HG03066 (cell line): ENCODE data around the gene VIPR2.
"Not testable (repeated sequence)": the region's sequence is repeated elsewhere in the genome, so short reads cannot be mapped to it uniquely, and the experiment has no call there.

ENCODE experiments used
- ATAC-seq: cut with Tn5 transposase; IDR thresholded peaks from one replicate; pipeline ENCODE4 v1.9.1; 2021; ENCODE audit warnings: low read depth; ENCODE audit not compliant: unreplicated experiment

Gene VIPR2

DNA sequence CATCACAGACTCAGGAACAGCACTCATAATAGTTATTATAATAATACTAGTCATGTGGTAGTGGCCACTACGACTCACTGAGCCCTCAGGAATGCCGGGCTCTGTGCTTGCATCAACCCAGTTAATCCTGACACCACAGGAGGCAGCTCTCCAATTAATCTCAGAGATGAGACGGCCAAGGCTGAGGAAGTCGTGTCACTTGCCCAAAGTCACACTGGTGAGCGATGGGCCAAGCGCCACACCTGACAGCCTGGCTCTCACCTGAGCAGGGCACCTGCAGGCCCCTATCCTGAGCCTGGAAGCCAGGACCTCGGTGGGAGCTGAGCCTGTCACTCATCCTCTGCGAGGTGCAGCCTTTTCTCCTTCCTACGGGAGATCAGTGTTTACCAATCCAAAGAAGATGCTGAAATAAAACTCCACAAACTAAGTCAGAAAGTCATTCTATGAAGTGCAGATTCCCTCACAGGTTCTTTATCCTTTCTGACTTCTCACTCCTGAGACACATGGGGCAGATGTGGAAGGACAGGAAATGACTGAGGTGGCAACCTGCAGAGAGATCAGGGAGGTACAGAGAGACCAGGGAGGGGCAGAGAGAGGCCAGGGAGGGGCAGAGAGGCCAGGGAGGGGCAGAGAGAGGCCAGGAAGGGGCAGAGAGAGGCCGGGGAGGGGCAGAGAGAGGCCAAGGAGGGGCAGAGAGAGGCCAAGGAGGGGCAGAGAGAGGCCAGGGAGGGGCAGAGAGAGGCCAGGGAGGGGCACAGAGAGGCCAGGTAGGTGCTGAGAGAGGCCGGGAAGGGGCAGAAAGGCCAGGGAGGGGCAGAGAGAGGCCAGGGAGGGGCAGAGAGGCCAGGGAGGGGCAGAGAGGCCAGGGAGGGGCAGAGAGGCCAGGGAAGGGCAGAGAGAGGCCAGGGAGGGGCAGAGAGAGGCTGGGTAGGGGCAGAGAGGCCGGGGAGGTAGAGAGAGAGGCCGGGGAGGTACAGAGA, 38.5 kb downstream of the VIPR2 start:
- no peak for ATAC-seq

- no peak for ATAC-seq
Measured at GRCh38 chr7:159105066-159105780, 39.4 kb downstream of the VIPR2 start.

- ATAC-seq: no peak
Measured at GRCh38 chr7:159104188-159104920, 40.3 kb downstream of the VIPR2 start.

- no peak for ATAC-seq
Measured at GRCh38 chr7:159103382-159104187, 41.1 kb downstream of the VIPR2 start.

DNA sequence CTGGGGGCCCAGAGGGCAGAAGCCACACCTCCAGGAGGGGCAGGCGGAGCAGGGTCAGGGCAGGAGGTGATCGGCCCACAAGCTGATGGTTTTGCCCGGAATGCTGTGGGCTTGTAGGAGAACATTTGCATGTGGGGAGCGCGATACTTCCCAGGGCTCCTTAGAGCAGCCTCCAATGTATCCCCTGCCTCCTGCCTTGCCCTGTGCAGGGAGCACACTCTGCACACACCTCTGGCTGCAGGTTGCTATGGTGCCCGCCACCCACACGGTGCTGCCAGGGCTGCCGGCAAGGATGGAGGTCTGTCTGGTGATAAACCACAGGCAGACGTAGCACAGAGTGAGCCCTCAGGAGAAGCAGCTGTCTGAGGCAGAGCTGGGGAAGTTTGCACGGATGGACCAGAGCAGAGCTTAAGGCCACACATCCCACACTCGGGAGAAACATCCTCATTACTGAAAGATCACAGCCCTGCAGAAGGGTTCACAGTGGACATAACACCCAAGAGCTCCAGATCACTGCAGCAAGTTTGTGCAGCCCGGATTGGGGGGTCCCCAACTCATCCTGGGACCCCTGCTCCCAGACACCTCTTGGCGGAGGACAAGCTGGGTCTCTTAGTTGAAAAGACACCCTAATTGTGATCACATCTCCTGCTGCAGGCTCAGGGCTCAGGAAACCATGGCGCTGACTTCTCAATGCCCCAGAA, 41.8 kb downstream of the VIPR2 start:
- ATAC-seq: no peak

DNA sequence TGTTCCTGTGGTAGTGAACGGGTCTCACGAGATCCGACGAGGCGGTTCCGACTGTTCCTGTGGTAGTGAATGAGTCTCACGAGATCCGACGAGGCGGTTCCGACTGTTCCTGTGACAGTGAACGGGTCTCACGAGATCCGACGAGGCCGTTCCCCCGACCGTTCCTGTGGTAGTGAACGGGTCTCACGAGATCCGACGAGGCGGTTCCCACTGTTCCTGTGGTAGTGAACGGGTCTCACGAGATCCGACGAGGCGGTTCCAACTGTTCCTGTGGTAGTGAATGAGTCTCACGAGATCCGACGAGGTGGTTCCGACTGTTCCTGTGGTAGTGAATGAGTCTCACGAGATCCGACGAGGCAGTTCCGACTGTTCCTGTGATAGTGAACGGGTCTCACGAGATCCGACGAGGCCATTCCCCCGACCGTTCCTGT, 43.0 kb downstream of the VIPR2 start:
- ATAC-seq: not testable (repeated sequence)

GRCh38 chr7:159101083-159101395, 43.6 kb downstream of the VIPR2 start:
- not testable (repeated sequence) for ATAC-seq

- not testable (repeated sequence) for ATAC-seq
Measured at GRCh38 chr7:159100281-159101082, 44.2 kb downstream of the VIPR2 start.

DNA sequence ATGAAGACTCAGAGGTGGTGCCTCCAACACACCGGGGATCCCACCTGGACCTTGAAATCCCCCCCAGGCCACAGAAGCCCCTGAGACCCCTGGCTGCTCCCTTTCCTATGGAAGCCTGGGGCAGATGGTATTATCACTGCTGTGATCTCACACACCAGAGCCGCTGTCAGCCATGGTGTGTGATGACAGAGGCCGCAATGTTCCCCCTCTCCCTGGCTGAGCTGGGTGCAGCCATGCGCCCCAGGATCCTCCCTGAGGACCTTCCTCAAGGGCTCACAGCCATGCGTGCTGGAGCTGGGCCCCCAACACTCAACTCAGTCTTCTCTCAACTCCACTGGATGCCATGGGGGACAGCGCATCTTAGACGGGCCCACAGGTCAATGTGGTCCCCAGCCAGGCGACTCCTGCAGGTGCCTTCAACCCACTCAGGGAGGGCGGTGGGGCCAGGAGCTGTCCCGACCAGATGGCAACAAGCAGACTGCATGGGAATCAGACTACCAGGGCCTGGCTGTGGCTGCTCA, 44.9 kb downstream of the VIPR2 start:
- no peak for ATAC-seq

DNA sequence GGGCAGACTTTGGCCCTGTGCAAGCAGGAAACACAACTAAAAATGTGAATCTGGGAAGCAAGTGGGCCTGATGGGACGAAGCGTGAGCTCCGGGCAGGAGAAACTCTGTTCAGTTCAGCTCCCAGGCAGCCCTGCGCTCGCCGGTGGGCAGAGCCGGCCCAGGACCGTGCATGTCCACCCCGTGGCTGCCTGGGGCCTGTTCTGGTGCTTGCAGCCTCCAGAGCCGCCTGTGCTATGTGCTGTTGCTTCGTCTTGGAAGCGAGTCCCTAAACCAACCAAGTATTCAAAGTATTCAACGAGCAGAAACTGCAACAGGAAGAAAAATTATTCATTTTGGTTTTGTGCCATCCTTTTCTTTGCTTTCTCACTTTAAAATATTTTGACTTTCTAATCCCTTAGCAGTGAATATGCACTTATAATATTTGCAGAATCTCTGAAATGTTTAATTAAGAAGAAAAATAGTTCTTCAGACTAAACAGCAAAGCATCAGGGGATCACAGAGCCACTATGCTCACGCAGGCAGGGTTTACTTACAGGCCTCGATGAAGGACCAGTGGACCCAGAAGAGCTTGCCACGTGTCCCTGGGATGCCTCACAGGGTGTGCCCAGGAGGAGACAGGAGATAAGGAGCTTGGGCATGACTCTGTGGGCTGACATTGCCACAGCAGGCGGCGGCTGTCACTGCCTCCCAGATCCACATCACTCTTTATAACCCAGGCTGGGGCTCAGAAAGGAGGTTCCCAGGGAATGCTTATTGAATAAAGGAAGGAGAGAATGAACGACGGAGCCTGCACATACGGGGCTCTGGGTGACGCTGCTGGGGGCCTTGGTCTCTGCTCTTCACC, 45.6 kb downstream of the VIPR2 start:
- no peak for ATAC-seq

DNA sequence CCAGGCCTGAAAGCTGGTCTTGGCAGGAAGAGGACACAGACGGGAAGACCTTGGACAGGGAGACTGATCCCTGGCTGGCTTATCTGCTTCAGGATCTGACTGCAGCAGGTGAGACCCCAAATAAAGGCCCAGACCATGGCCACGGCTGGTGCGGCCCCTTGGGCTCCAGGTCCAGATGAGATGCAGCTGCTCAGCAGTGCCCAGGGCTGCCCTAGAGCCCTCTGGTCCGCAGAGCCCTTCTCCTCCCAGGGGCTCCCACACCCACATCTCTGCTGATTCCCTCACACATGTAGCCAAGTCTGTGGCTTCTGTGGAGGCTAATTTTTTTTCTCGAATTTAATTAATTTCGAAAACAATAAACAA, 46.3 kb downstream of the VIPR2 start:
- no peak for ATAC-seq

DNA sequence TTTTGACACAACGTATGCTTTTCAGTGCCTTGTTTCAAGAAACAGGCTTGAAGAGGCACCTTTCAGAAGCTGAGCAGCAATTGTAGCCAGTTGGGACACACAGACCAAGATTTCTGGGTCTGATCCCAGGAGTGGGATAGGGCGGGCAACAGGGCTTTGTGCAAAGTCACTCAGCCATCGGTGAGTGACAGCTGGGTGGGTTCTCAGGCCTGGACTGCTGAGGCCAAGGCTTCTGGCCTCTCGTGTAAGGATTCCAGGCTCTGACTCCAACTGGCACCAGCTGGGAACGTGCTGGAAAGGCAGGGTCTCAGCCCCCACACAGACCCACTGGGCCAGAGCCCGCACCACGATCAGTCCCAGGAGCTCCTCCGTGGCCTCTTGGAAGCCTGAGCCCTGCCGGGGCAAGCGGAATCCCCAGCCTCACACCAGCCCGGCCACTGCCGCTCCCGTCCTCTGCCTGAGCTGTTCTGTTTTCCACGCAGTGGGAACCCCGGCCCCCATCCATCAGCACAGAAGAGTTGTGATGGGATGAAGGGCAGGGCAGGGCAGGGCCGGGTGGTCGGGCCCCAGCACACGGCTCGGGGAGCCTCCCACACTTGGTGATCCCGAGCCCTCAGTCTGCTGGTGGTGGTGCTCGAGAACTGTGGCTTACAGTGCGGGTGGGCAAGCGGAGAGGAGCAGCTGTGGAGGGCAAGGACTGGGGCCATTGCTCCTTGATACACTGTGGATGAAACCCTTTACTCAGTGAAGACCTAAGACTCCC, 46.8 kb downstream of the VIPR2 start:
- ATAC-seq: no peak

GRCh38 chr7:159096736-159097581, 47.7 kb downstream of the VIPR2 start:
- no peak for ATAC-seq

GRCh38 chr7:159095979-159096411, 48.7 kb downstream of the VIPR2 start:
- no peak for ATAC-seq

DNA sequence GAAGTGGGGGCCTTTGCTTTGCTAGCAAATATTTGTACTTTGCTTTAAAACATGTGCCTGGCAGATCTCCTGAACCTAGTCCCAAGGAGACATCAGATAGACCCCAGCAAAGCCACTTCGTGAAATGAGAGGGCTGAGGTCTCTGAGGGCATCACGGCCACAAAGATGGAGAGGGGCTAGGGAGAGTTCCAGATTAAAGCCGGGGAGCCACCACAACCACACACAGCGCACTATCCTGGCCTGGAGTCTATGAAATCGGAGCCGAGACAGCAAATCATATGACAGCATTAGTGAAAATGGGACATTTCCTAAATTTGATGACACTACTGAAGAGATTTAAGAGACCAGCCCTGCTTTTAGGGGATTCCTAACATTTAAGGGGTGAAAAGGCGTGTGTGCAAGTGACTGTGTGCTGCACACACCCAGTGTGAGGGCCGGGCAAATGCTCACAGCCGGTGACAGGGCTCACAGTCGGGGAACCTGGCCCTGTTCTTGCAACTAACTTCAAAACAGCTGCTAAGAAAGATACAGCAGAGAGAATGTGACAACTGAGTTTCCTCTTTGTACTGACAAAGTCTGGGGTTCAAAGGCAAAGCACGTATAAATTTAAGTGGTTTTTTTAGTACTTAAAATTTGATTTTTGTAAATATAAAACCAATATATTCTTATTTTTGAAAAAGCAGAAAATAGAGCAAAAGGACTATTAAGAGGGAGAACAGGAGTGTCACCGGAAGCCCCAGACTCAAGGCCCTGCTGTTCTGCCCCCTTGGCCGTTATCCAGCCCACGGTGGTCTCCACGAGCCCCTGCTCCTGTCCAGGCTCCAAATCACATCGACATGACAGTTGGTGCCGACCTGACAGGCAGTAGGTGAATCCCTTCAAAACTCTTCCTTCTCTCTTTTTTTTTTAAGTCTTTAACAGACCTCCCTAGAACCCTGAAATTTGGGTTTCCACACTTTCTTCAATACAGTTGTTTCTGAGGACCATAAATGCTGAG, 49.5 kb downstream of the VIPR2 start:
- ATAC-seq: no peak
